ENCODE measurements around the gene ADAMTS12.
"Not testable (repeated sequence)": the region's sequence is repeated elsewhere in the genome, so short reads cannot be mapped to it uniquely, and the experiment has no call there.

Gene ADAMTS12

GRCh38 chr5:33563983-33564908 lies 327.5 kb downstream of the ADAMTS12 start:
- DNase-seq = no peak

- no peak for DNase-seq
Observed at GRCh38 chr5:33563530-33563929, 328.3 kb downstream of the ADAMTS12 start.

- DNase-seq = no peak
Observed at GRCh38 chr5:33558489-33558888, 333.3 kb downstream of the ADAMTS12 start.

- DNase-seq = no peak
Observed at GRCh38 chr5:33557605-33558004, 334.2 kb downstream of the ADAMTS12 start.

- DNase-seq = no peak
Observed at GRCh38 chr5:33556330-33557328, 335.2 kb downstream of the ADAMTS12 start.

- DNase-seq = no peak
Observed at GRCh38 chr5:33549982-33550567, 341.7 kb downstream of the ADAMTS12 start.

GRCh38 chr5:33539790-33540189 lies 352.0 kb downstream of the ADAMTS12 start:
- not testable (repeated sequence) for DNase-seq

GRCh38 chr5:33539212-33539611 lies 352.6 kb downstream of the ADAMTS12 start:
- no peak for DNase-seq

- no peak for DNase-seq
Observed at GRCh38 chr5:33538201-33538600, 353.6 kb downstream of the ADAMTS12 start.

- no peak for DNase-seq
Observed at GRCh38 chr5:33537240-33537639, 354.6 kb downstream of the ADAMTS12 start.

GRCh38 chr5:33536802-33537201 lies 355.0 kb downstream of the ADAMTS12 start:
- DNase-seq = no peak

- DNase-seq = no peak
Observed at GRCh38 chr5:33531824-33532223, 360.0 kb downstream of the ADAMTS12 start.

- no peak for DNase-seq
Observed at GRCh38 chr5:33531037-33531298, 360.8 kb downstream of the ADAMTS12 start.

- no peak for DNase-seq
Observed at GRCh38 chr5:33530183-33531036, 361.4 kb downstream of the ADAMTS12 start.

GRCh38 chr5:33527696-33528095 lies 364.1 kb downstream of the ADAMTS12 start:
- DNase-seq = no peak

GRCh38 chr5:33526755-33527154 lies 365.0 kb downstream of the ADAMTS12 start:
- no peak for DNase-seq

GRCh38 chr5:33524476-33524875 lies 367.3 kb downstream of the ADAMTS12 start:
- no peak for DNase-seq

GRCh38 chr5:33523208-33523771 lies 368.5 kb downstream of the ADAMTS12 start:
- no peak for DNase-seq

GRCh38 chr5:33516421-33516820 lies 375.4 kb downstream of the ADAMTS12 start:
- no peak for DNase-seq

- not testable (repeated sequence) for DNase-seq
Observed at GRCh38 chr5:33515366-33515765, 376.4 kb downstream of the ADAMTS12 start.

GRCh38 chr5:33513462-33514185 lies 378.2 kb downstream of the ADAMTS12 start:
- DNase-seq = no peak
